GM19238 (cell line): ENCODE measurements around the gene TENM4.

Experiments
- DNase-seq: peaks from one replicate; pipeline ENCODE4 v3.0.0; 2011; ENCODE audit warnings: low spot score; ENCODE audit not compliant: insufficient read length

The TENM4 gene

DNA sequence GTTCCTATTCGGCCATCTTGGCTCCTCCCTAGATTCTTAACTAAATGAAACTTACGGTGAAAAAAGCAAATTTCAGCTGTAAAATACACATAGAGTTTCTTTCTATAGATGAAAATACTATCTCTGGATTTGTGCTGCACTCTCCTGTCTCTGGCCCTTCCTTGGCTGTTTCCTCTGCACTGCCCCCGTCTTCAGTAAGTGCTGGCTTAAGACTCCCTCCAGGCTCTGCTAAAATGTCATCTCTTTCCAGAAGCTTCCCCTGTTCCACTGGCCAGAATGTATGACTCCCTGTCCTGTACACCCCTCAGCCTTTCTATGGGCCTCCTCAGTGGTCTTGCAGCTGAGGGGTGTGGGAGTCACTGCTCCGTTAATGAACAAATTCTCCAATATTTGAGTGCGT, 757.1 kb downstream of the TENM4 start:
- no peak for DNase-seq

DNA sequence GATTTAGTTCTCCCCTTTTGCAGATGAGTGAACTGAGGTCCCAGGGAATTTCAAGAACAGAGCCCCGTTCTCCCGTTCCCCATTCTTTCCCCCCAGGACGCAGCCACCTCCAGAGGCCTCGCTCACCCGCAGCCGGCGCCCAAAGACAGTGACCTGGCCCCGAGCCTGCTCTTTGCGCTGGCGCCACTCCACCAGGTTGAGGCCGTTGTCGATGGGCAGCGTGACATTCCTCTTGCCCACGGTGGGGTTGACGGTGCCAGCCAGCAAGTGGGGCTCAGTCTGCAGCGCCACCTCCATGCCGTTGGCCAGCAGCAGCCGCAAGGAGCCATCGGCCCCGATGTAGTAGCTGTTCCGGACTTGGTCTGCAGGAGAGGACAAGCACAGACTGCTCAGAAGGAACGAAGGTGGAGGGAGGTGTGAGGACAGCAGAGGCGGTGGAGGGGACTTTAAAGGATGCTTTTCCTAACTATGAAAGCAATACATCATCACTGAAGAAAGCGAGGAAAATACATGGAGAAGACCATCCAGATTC, 764.7 kb downstream of the TENM4 start:
- no peak for DNase-seq

DNA sequence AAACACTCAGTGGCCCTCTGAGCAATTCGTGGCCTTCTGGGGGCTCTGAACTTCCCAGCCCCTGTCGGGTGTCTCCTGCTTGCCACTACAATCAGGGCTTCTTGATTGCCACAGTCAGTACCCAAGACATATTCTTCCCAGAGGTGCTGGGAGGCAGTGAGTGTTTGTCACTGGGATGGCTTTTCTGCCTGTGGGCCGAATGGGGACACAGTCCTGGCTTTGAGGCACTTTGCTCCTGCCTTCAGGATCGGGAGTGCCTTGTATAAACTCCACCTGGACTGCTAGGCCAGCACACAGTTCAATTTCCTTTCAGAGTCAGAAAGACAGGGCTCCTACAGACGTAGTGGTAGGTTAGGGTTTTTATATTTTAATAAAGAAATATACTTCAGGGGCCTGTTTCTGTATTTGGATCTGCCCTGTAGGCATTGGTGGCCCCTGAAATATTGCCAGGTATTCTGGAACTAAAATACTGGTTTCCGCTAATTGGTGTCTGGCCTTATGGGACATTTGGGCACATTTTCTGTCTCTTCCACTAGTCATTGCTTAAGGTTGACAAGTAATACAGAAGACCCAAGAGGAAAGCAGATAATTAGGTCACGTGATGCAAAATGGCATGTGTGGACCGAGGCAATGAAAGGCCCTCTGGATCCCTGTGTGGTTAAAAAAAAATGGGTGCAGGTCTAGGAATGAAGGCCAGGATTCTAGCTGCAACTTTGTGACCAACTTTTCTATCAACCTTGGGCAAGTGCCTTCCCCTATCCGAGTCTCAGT, 767.8 kb downstream of the TENM4 start:
- DNase-seq: no peak

DNA sequence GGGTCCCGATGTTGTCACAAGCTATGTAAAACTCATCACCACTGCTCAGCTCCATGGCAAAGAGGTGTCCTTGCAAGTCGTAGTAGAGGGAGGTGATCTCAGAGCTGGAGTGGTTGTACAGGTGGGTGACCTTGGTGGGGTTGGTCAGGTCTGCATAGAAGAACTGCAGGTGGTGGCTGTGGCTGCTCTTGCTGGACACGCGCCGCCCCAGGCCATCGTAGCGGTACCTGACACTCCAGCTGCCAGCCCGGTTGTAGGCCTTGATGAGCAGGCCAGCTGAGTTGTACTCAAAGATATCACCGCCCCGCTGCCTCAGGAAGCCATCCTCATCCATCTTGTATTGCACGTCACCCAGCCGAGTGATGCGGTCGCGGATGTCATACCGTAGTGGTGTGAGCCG, 771.6 kb downstream of the TENM4 start:
- DNase-seq: no peak

DNA sequence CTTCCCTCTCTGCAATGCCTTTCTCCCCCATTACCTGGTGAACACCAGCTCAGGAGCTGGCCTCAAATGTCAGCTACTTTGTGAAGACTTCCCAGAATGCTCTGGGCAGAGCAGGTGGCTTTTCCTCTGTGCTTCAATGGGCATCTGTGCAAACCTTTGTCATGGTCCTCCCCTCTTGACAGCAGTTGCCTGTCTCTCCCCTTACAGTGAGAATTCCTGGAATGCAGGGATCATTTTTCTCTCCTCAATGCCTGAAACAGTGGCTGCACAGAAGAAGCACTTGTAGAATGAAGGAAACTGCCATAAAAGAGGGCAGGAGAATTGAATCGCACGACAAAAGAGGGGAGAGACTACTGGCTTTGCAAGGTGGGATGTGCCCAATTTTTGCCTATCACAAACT, 773.4 kb downstream of the TENM4 start:
- DNase-seq: no peak

DNA sequence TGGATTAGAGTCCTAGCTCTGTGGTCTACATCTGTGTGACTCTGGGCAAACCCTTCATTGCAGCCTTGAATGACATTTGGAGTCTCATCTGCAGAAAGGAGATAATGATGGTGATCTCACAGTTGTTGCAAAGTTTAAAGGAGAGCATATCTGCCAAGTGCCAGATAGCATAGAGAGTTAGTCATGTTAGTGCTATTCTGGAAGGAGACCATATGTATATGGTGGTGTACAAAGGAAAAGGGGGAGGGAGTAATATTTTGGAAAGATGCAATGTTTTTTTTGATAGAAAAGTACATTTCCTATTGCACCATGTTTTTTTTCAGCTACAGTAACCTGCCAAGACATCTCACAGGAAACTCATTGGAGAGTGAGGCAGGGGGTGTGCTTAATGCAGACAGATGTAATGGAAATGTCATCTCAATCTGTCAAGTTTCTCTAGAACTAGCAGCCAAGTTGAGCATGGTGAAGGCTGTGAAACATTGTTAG, 774.1 kb downstream of the TENM4 start:
- no peak for DNase-seq

DNA sequence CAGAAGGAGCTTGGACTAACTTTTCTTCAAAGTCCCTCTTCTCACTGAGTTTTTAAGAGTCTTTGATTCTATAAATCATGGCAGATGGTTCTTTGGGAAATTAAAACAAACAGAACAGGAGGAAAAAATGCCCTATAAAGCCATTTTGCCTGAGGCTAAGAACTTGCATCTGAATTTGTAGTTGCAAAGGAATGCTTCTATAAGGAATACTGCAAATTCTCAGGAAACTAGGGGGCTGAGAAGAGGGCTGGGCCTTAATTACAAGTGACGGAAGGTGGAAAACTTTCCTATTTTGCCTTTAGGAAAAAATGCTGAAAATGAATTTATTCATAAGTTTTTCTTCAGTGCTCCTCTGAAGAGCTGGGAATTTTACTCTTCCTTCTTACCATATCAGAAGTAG, 776.2 kb downstream of the TENM4 start:
- no peak for DNase-seq

DNA sequence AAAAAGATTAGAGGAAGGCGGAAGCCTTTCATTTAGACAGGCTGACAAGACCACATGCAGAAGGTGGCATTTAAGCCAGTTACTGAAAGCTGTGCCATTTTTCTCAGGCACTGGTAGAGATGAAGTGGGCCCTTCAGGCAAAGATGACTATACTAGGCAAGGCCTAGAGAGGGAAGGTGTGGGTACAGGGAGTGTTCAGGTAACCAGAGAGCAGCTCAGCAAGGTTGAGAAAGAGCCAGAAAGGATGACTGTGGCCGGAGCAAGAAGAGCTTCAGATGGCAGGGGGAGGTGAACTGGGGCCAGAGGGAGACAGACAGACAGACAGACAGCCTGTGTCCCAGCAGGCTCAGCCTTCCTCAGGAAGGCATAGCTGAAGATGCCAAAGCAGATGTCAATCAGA, 778.0 kb downstream of the TENM4 start:
- no peak for DNase-seq

DNA sequence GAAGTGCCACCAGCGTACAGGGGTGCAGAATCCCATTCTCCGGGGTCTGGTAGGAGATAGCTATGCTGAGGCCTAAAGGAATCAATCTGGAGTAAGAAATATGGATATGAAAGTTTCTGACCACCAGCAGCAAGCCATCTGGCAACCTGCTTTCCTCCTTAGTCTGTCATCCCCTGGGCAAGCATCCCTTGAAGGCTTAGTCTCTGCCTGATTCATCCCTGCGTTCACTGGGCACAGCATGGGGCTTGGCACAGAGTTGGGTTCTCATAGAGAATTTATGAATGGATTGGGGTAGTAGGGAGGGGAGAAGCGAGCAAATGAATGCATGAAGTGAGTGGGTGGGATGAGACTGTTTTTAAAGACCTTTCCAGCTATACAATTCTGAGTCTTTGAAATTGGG, 780.4 kb downstream of the TENM4 start:
- no peak for DNase-seq

DNA sequence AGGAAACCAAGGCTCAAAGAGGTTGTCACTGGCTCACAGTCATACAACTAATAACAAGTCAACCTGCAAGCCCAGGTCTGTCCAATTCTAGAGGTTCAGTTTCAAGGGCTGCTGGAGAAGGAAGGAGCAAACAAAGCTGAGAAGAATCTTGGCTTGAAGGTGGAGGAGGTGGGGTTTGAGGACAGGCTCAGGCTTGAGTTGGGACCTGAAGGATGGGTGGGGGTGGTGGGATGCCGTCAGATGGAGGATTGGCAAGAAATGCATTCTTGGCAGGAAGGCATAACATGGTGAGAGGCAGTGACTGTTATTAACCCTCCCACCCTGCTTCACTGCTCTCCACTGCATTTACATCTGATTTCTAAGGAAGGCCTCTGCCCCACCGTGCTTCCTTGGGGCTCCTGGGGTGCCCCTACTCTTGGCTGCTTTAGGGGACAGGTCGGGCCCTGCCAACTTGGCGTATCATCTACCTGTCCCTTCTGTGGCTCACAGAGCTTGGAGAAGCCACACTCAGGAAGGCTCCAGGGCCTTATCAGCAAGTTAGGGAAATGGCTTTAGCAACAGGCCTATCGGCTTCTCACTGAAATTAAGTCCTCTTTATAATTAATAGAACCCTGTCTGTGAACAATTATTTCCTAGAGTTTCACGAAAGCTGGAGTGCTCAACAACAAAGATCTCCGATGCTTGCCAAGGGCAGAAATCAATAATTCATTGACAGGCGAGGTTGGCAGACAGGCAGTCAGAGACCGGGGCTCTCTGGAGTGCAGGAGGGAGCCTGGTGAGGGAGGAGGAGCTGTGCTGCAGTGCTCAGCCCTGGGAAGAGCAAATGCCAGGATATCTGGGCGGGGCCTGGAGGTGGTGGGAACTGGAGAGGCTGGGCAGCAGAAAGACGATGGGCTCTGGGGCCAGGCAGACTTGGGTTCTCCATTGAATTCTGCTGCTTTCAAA, 781.2 kb downstream of the TENM4 start:
- no peak for DNase-seq

DNA sequence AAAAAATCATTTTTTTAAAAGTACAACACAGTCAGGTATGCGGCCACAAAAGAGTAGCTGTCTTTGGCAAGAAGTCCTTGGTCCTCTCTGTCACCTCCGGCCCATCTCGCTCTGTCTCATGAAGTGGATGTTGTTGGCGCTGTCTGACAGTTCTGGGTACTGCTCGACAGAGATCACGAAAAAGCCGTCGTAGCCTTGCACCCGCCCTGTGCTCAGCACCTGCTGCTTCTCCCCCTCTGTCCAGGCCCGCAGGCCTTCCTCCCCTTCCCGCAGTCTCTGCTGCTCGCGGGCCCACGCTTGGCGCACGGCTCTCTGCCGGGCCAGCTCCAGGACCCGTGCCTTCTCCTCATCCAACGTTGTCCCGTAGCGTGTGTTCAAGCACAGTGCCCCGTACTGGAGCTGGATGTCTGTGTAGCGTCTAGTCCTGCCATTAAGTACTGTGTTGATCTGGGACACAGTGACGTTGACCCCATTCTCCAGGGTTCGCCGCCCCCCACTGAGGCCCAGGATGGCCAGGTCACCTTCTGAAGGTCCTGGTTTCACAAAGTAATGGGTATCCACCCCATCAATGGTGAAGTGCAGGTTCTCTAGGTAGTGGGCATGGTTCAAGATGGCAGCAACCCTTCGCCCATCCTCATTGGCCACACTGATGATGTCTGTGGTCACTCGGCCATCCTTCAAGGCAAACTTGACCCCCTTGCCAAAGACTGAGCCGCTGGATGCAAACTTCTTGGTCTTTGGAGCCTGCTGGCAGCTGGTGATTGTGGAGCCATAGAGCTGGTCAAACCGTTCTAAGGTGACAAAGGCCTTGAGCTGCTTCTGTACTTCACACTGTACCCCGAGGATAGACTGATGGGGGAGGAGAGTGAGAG, 782.6 kb downstream of the TENM4 start:
- no peak for DNase-seq

DNA sequence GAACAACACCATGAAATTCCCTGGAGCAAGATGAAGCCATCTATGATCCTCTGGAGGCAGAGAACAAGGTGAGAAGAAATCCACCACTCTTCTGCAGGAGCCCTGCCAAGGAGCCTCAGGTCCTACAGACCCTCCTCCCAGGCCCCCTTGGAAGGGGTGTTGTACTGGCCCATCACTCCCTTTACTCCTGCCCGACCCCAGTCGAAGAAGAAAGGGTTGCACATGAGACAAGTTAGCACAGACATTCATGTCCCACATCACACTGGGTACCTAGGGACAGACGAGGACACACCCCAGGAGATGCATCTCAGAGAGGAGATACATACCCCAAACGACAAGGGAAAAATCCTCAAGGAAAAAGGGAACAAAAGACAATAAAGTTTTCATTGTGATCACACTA, 783.4 kb downstream of the TENM4 start:
- DNase-seq: no peak

DNA sequence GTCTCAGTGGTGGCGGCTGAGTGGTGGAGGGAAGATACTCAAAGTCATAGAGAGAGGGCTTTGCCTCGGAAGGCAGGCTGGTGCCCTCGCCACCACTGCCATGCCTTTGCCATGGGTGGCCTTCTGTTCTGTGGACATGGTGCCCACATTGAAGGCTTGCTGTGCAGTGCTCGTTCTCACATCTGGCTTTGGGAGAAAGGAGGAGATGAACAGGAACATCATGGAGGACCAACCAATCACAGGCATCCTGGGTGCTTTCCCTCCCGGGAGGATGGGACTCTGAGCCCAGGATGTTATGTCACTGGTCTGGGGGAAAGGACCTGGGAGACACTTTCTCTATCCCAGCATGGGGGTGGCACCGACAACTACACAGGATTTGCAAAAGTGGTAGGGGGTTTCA, 783.8 kb downstream of the TENM4 start:
- no peak for DNase-seq

DNA sequence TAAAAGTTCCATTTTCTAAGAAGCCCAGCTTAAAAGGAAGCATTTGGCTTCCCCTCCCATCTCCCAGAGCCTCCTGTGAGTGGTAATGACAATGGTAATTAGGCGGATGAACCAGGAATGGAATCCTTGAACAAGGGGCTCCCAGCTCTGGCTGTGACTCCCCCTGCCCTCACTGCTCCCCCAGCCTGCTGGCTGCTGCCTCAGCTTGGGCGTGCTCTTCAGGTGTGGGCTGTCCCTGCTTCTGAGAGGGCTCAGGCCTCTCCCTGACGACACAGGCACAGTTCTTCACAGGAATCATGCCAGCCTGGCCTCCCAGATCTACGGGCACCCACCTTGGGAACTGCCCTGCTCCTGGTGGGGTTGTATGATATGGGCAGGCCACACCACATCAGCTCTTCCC, 784.5 kb downstream of the TENM4 start:
- DNase-seq: no peak

DNA sequence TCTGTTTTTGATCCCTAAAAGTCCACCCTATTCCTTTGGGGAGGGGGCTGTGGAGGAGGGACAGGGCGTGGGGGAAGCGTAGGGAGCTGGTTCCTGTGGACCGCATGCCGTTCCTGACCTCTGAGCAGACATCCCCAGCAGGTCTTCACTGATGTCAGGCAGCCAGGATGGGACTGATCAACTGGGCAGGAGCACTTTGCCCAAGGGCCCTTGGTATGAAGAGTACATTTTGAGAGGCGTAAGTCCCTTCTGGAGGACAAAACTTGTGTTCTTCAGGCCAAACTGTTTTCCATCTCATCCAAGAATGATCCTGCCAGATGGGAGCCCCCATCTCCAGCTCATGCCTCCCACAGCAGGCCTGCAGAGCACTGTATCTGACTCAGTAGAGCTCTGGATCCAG, 785.3 kb downstream of the TENM4 start:
- no peak for DNase-seq

DNA sequence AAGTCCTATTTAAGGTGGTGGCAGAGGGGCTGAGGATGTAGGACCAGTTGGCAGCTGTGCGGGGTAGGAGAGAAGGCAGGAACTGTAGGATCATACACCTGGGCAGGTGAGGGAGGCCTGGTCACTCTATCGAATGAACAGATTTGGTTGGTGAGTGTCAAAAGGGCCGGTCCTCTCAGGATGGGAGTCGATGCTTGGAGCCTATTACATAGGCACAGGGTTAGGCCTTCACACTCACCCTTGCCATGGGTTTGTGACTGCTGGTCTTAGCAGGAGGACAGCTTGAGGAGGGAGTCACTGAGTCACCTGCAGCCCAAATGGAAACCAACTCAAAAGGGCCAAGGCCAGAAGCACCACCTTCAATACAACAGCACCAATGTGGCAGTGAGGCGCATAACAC, 786.0 kb downstream of the TENM4 start:
- DNase-seq: no peak

DNA sequence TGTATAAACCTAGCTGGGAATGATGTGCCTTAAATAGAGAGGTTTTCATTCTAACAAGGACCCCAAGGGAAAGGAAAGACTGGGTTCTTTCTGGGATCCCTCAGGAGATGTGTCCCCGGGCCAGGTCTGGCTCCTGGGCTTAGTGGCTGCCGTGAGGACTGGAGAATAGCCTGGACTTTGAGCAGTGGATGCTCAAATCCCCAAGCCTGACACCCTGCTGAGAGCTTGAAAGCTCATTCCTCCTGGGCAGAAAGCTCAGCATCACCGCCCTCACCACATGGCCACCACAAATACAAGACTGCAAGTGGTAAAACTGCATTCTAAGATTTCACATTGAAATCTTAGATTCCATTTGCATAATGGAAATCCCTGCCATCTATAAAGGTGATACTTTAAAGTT, 786.8 kb downstream of the TENM4 start:
- no peak for DNase-seq

DNA sequence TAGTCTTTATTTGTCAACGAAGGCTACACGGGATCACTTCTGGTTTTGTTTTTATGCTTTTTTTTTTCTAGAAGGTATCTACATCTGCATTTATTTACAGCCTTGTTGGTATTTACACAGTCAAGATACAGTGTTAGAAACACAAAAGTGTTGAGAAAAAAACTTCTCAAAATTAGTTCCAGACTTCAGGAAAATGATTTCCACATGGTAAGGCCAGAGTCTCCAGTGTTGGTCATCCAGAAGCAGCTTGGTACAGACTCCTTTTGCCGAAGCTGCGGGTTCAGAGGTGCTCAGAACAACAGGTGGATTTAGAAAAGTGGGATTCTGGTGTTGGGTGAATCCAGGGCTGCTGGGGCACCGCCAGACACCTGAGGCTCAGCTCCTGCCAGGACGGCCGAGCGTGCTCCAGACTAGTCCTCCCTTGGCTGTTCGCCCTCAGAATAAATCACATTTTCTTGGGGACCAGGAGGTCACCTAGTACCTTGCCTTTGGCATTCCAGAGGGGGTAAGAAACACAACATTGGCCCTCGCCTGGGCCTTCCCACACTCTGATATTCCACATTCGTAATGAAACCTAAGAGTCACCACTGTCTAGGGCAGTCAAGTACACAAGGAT, 787.4 kb downstream of the TENM4 start:
- DNase-seq: no peak

DNA sequence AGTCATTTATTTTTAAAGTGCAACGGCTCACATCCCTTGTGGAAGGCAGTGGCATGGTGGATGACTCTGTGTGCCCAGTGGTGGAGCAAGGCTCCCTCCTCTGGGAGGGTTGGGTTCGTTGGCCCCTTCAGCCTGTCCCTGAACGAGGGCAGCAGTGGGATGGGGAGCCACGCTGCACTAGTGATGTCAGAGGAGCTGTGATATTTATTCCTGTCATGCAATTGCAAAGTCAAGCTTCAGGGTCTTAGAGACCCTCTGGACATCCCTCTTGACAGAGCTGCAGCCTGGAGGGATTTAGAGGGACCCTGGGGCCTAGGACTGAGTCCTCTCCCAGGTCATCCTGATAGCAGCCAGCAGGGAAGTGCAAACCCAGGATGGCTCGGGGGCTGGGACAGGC, 788.0 kb downstream of the TENM4 start:
- DNase-seq: no peak

DNA sequence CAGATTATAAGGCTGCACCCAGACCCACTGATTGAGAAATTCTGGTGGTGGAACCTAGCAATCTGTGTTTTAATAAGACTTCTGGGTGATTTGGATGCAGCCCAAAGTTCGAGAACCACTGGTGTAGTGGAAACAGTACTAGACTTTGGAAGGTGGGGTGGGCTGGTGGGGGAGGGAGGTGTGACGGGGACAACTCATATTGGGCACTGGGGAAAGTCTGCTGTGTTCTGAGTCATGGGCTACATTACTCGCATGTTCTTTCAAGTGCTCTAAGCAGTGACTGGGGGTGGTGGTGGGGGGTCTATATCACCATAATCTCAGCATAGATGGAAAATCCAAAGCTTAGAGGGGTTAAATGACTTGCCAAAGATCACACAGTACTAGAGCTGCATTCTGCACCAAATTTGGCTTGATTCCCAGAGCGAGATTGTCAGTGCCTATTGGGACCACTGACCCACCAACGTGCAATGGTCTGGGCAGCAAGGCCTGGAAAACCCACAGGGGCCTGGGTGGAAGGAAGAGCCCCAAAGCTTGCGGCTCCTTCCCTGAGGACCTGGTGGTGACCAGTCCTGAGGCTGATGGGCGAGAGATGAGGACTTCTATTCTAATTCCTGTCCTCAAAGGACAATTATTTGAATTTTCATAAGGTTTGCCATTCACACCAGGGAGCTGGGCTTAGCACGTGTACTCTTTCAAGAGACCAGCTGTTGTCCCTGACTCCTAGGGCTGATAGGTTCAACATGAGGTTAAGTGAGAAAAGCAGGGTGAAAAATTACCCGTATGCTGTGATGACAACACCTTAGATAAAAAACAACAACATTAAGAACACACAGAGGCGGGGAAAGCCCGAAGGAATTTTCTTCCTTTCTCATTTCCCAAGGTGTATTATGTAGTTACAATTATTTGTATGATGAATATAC, 788.6 kb downstream of the TENM4 start:
- no peak for DNase-seq
